Adipocyte (in vitro differentiated cells): ENCODE measurements around the gene GZMB.
"Not testable (repeated sequence)": the region's sequence is repeated elsewhere in the genome, so short reads cannot be mapped to it uniquely, and the experiment has no call there.

Experiments used
- DNase-seq: peaks from one replicate; pipeline ENCODE4 v3.0.0-alpha.2; 2015; ENCODE audit warnings: low read depth
- H3K27me3 ChIP-seq: replicated peaks from 2 replicates; pipeline ENCODE4 v1.7.0; 2013; ENCODE audit warnings: mild to moderate bottlenecking, low read length, moderate library complexity; ENCODE audit not compliant: control insufficient read depth, insufficient read depth
- H3K36me3 ChIP-seq: 2 replicates; pipeline ENCODE4 v1.7.0; 2013; ENCODE audit warnings: low read length, mild to moderate bottlenecking, moderate library complexity; ENCODE audit not compliant: control insufficient read depth, insufficient read depth, severe bottlenecking
- H3K4me1 ChIP-seq: 2 replicates; pipeline ENCODE4 v1.7.0; 2013; ENCODE audit warnings: mild to moderate bottlenecking, low read length, moderate library complexity; ENCODE audit not compliant: control insufficient read depth, insufficient read depth
- H3K4me3 ChIP-seq: 2 replicates; pipeline ENCODE4 v1.7.0; 2013; ENCODE audit warnings: mild to moderate bottlenecking, low read length, moderate library complexity
- H3K9ac ChIP-seq: 2 replicates; pipeline ENCODE4 v1.7.0; 2013; ENCODE audit warnings: mild to moderate bottlenecking, low read length, moderate library complexity
- H3K9me3 ChIP-seq: 2 replicates; pipeline ENCODE4 v1.7.0; 2013; ENCODE audit warnings: mild to moderate bottlenecking, low read length, moderate library complexity; ENCODE audit not compliant: control insufficient read depth

The GZMB gene

DNA sequence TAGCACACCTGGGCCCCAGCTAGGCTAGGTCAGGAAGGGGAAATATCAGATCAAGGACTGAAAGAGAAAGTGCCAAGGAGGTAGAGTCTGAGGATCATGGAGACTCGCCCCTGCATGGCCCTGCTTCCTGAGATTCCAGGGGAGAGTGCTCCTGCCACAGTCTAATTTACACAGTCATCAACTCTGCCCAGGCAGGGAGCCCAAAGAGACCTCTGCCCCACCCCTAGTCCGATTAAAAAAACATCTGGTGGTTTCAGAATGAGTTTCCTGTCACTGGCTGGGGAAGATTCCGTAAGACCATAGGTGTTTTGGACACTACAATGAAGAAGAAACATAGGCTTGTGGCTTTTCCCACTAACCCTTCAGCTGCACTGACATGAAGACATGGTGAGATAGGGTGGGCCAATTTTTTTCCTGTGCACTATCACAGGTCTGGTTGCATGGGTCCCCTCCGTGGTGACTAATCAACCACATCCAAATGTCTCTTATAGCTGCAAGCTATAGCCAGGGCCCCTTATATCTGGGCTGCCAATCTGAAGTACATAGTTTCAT lies 31.5 kb upstream of the GZMB start:
- H3K36me3 ChIP-seq: no peaks in the 10 kb centered on the region
- no peak overlapping the region for H3K9ac ChIP-seq
- DNase-seq: no peak
- H3K9me3 ChIP-seq: no peaks in the 10 kb centered on the region
- H3K4me3 ChIP-seq: no peak overlapping the region
- H3K4me1 ChIP-seq: no peaks in the 10 kb centered on the region
- H3K27me3 ChIP-seq: peaks cover 11% of the 10 kb centered on the region

DNA sequence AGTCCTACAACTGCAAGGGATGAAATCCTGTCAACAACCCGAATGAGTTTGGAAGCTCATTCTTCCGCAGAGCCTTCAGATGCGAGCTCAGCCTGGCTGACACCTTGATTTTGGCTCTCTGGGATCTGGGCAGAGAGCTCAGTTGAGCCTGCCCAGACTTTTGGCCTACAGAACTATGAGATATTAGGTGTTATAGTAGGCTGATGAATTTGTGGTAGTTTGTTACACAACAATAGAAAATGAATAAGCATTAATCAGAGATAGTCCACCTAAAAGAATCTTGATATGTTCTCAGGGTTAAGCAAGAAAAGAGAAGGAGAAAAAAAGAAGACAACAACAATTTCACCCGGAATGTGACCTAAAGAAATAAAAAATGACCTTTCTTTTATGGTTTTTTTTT lies 30.4 kb upstream of the GZMB start:
- Histone ChIP-seq H3K9me3 (no peaks in the 10 kb centered on the region), H3K9ac (no peak overlapping the region), H3K4me3 (no peak overlapping the region), H3K27me3 (peaks cover 11% of the 10 kb centered on the region), H3K36me3 (no peaks in the 10 kb centered on the region), H3K4me1 (no peaks in the 10 kb centered on the region)
- no peak for DNase-seq

- Histone ChIP-seq H3K36me3 (no peaks in the 10 kb centered on the region), H3K4me1 (no peaks in the 10 kb centered on the region), H3K9ac (no peak overlapping the region), H3K27me3 (peaks cover 11% of the 10 kb centered on the region), H3K9me3 (no peaks in the 10 kb centered on the region), H3K4me3 (no peak overlapping the region)
- no peak for DNase-seq
Measured at GRCh38 chr14:24662753-24663152, 28.8 kb upstream of the GZMB start.

DNA sequence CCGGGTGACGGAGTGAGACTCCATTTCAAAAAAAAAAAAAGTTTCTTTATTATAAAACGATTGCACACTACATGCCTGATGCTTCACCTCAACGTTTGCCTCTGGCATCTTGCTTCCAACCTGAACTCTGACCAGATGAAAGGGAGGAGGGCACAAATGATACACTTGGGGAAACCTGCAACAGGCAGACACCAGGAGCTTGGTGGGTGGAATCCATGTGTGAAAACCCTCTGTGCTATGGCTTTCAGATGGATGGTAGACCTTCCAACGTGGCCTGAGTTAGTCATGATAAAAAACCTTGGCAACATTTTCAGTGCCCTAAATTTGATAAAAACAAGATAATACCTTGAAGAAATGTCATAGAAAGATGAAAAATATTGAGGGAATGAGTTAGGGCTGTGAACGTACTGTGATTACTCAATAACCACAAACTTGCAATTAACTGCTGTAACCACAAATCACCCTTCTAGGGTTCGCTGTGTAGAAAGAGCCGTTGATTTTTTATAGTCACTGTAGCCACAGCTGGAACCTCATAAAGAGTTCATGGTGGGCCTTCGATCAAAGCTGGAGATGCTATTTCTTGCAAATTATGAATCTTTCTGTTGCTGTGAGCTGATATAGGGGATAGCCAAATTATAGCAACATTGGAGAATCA lies 26.1 kb upstream of the GZMB start:
- DNase-seq: no peak
- H3K4me3 ChIP-seq: no peak overlapping the region
- peaks cover 13% of the 10 kb centered on the region for H3K27me3 ChIP-seq
- no peaks in the 10 kb centered on the region for H3K9me3 ChIP-seq
- H3K4me1 ChIP-seq: no peaks in the 10 kb centered on the region
- no peaks in the 10 kb centered on the region for H3K36me3 ChIP-seq
- no peak overlapping the region for H3K9ac ChIP-seq

DNA sequence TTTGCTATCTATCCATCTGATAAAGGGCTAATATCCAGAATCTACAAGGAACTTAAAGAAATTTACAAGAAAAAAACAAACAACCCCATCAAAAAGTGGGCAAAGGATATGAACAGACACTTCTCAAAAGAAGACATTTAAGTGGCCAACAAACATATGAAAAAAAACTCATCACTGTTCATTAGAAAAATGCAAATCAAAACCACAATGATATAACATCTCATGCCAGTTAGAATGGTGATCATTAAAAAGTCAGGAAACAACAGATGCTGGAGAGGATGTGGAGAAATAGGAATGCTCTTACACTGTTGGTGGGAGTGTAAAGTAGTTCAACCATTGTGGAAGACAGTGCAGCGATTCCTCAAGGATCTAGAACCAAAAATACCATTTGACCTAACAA lies 14.4 kb upstream of the GZMB start:
- H3K36me3 ChIP-seq, H3K4me3 ChIP-seq, DNase-seq, H3K4me1 ChIP-seq, H3K27me3 ChIP-seq, H3K9me3 ChIP-seq, H3K9ac ChIP-seq: not testable (repeated sequence)

- Histone ChIP-seq H3K4me1 (no peaks in the 10 kb centered on the region), H3K36me3 (no peaks in the 10 kb centered on the region), H3K9me3 (no peaks in the 10 kb centered on the region), H3K4me3 (no peak overlapping the region), H3K27me3 (no peaks in the 10 kb centered on the region), H3K9ac (no peak overlapping the region)
- no peak for DNase-seq
Measured at GRCh38 chr14:24639905-24640304, 5.9 kb upstream of the GZMB start.

GRCh38 chr14:24639270-24639669 lies 5.3 kb upstream of the GZMB start:
- Histone ChIP-seq H3K36me3 (no peaks in the 10 kb centered on the region), H3K4me3 (no peak overlapping the region), H3K9me3 (no peaks in the 10 kb centered on the region), H3K9ac (no peak overlapping the region), H3K27me3 (peaks cover under 1% of the 10 kb centered on the region), H3K4me1 (no peaks in the 10 kb centered on the region)
- DNase-seq: no peak

GRCh38 chr14:24633353-24633752 lies 637 bp downstream of the GZMB start:
- Histone ChIP-seq H3K27me3 (peaks cover 5% of the 10 kb centered on the region), H3K9me3 (no peaks in the 10 kb centered on the region), H3K4me3 (no peak overlapping the region), H3K36me3 (no peaks in the 10 kb centered on the region), H3K4me1 (no peaks in the 10 kb centered on the region), H3K9ac (no peak overlapping the region)
- DNase-seq: no peak

DNA sequence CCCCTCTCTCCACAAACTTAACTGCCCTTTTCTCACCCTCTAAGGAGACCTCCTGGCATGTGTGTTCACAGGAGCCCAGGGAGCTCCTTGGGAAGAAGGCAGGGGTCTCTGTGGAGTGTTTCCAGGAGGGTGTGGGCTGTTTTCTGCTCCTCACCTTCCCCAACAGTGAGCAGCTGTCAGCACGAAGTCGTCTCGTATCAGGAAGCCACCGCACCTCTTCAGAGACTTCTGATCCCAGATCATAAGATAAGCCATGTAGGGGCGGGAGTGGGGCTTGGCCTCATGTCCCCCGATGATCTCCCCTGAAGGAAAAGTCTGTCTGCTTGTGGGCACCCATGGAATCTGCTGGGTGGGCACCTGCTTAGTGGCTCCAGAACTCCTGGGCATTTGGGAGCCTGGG lies 1.2 kb downstream of the GZMB start:
- Histone ChIP-seq H3K27me3 (peaks cover 5% of the 10 kb centered on the region), H3K9me3 (no peaks in the 10 kb centered on the region), H3K4me3 (no peak overlapping the region), H3K9ac (no peak overlapping the region), H3K4me1 (no peaks in the 10 kb centered on the region), H3K36me3 (no peaks in the 10 kb centered on the region)
- no peak for DNase-seq

GRCh38 chr14:24632336-24632735 lies 1.7 kb downstream of the GZMB start:
- H3K9me3 ChIP-seq: no peaks in the 10 kb centered on the region

GRCh38 chr14:24631749-24632335 lies 2.1 kb downstream of the GZMB start:
- Histone ChIP-seq H3K9ac (no peak overlapping the region), H3K9me3 (no peaks in the 10 kb centered on the region), H3K4me1 (no peaks in the 10 kb centered on the region), H3K27me3 (peaks cover 5% of the 10 kb centered on the region), H3K36me3 (no peaks in the 10 kb centered on the region), H3K4me3 (no peak overlapping the region)
- DNase-seq: no peak

More at GRCh38 chr14:24632336-24632735, 1.7 kb downstream of the GZMB start:
- Histone ChIP-seq H3K4me1 (no peaks in the 10 kb centered on the region), H3K9ac (no peak overlapping the region), H3K36me3 (no peaks in the 10 kb centered on the region), H3K27me3 (peaks cover 5% of the 10 kb centered on the region), H3K4me3 (no peak overlapping the region)
- no peak for DNase-seq
